Suprapubic skin (tissue), 4 donors: ENCODE measurements around the gene MALT1. TPM values are rescaled to one million over a fixed set of nuclear protein-coding genes. Genes with fewer than 3 reads are reported as not detected.

ENCODE experiments used
- DNase-seq, 2 donors: peaks; one replicate each; pipeline ENCODE4 v3.0.0-alpha.2; 2019; ENCODE audit warnings: low spot score in 2 of 2
- H3K27ac ChIP-seq: fragments of 200-600 bp; sonication (generic); one replicate; pipeline ENCODE4 v1.5.1; 2019
- H3K27me3 ChIP-seq: fragments of 200-600 bp; sonication (generic); one replicate; pipeline ENCODE4 v1.5.1; 2019
- H3K36me3 ChIP-seq: fragments of 200-600 bp; sonication (generic); one replicate; pipeline ENCODE4 v1.5.1; 2019
- H3K4me1 ChIP-seq: fragments of 200-600 bp; sonication (generic); one replicate; pipeline ENCODE4 v1.5.1; 2019
- H3K4me3 ChIP-seq: fragments of 200-600 bp; sonication (generic); one replicate; pipeline ENCODE4 v1.5.1; 2019; ENCODE audit warnings: mild to moderate bottlenecking
- H3K9me3 ChIP-seq: fragments of 200-600 bp; sonication (generic); one replicate; pipeline ENCODE4 v1.5.1; 2019
- EP300 ChIP-seq: sonication (generic); formaldehyde crosslinking; IDR thresholded peaks from one replicate; pipeline ENCODE4 v1.6.1; 2017; ENCODE audit warnings: antibody characterized with exemption
- POLR2A ChIP-seq, 2 donors: fragments of 450-650 bp; IDR thresholded peaks; one replicate each; pipeline ENCODE4 v1.6.1; 2017; ENCODE audit warnings: antibody characterized with exemption in 2 of 2, mild to moderate bottlenecking in 2 of 2, moderate library complexity in 2 of 2
- POLR2AphosphoS5 ChIP-seq, 3 donors: sonication (generic); formaldehyde crosslinking; IDR thresholded peaks; one replicate each; pipeline ENCODE4 v1.6.1; 2017; ENCODE audit warnings: antibody characterized with exemption in 3 of 3
- WGBS: methylation state at CpG from one replicate; pipeline ENCODE4 v1.1.5; 2018; 5-methylcytosine and 5-hydroxymethylcytosine counted together
- total RNA-seq, 4 donors: library from RNA; depleted of rRNA; stranded (reverse); fragments of >200 nt; gene quantifications; one replicate each; pipeline ENCODE4 v1.1.0, GENCODE V29; 2016
- TF ChIP-seq, protein P1 (sequence below), 2 donors: fragments of 200-600 bp in 1 of 2; fragments of 450-650 bp in 1 of 2; sonication (generic) in 1 of 2; IDR thresholded peaks; one replicate each; pipeline ENCODE4 v1.5.1; 2016 to 2019; ENCODE audit warnings: antibody characterized with exemption in 2 of 2, mild to moderate bottlenecking in 1 of 2, moderate library complexity in 1 of 2

Gene MALT1
- total RNA-seq, 4 donors from 2014 or later, result 33.9 to 49.5 (median 37.1) TPM

DNA sequence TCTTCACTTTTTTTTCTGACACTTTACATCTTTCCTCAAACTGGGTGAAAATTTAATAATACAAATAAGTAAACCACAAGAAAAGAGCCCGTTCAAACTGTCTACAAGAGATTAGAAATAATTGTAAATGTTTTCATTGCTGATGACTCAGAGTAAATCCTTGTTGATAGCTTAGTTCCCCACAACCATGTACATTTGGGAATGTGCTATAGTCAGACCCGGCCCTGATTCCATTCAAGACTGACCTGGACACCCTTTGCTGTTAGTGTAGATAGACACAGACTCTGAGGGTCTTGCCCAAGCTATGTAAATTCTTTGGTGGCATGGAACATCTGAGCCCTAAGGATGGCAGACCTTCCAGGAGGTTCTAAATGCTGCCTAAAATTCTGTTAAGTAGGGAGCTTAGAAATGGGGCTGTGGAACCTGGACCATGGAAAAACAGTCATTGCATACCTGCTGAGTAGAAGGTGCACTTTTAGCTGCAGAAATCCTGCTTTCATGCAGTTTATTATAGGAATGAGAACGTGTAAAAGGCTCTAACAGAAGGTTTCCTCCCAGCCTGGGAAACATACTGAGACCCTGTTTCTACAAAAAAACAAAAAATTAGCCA, 3.7 kb downstream of the MALT1 start:
- Histone ChIP-seq H3K27ac (no peak overlapping the region), H3K4me3 (no peak overlapping the region), H3K27me3 (no peaks in the 10 kb centered on the region), H3K9me3 (no peaks in the 10 kb centered on the region), H3K36me3 (no peaks in the 10 kb centered on the region), H3K4me1 (peaks cover 25% of the 10 kb centered on the region)
- 86% methylated on average over 3 of the region's 3 CpGs for WGBS
- DNase-seq, result no peak
- TF ChIP-seq POLR2AphosphoS5 (IDR thresholded peaks at IDR 0.05), result no peak
- no peak for TF ChIP-seq EP300
- TF ChIP-seq, protein P1, sequence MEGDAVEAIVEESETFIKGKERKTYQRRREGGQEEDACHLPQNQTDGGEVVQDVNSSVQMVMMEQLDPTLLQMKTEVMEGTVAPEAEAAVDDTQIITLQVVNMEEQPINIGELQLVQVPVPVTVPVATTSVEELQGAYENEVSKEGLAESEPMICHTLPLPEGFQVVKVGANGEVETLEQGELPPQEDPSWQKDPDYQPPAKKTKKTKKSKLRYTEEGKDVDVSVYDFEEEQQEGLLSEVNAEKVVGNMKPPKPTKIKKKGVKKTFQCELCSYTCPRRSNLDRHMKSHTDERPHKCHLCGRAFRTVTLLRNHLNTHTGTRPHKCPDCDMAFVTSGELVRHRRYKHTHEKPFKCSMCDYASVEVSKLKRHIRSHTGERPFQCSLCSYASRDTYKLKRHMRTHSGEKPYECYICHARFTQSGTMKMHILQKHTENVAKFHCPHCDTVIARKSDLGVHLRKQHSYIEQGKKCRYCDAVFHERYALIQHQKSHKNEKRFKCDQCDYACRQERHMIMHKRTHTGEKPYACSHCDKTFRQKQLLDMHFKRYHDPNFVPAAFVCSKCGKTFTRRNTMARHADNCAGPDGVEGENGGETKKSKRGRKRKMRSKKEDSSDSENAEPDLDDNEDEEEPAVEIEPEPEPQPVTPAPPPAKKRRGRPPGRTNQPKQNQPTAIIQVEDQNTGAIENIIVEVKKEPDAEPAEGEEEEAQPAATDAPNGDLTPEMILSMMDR (IDR thresholded peaks at IDR 0.05), result no peak
- no peak for TF ChIP-seq POLR2A (IDR thresholded peaks at IDR 0.05)

DNA sequence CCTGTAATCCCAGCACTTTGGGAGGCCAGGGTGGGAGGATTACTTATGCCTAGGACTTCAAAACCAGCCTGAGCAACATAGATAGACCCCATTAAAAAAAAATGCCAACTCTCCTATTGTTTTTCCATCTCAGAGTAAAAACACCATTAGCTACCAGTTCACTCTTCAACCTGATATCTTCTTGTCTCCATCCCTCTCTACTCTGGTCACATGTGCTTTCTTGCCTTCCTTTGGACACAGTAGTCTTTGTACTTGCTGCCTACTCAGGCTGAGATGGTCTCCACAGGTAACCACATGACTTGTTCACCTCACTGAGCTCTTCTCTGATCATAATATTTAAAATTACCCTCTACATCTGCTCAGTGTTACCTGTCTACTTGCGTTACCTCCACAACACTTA, 5.0 kb downstream of the MALT1 start:
- no peak for DNase-seq
- Histone ChIP-seq H3K4me1 (peaks cover 15% of the 10 kb centered on the region), H3K27me3 (no peaks in the 10 kb centered on the region), H3K27ac (no peak overlapping the region), H3K9me3 (no peaks in the 10 kb centered on the region), H3K4me3 (no peak overlapping the region), H3K36me3 (no peaks in the 10 kb centered on the region)
- 98% methylated on average over 1 of the region's 1 CpG for WGBS
- TF ChIP-seq POLR2A (IDR thresholded peaks at IDR 0.05) (no peak), POLR2AphosphoS5 (IDR thresholded peaks at IDR 0.05) (no peak), EP300 (no peak)
- TF ChIP-seq, protein P1 (IDR thresholded peaks at IDR 0.05), result no peak

DNA sequence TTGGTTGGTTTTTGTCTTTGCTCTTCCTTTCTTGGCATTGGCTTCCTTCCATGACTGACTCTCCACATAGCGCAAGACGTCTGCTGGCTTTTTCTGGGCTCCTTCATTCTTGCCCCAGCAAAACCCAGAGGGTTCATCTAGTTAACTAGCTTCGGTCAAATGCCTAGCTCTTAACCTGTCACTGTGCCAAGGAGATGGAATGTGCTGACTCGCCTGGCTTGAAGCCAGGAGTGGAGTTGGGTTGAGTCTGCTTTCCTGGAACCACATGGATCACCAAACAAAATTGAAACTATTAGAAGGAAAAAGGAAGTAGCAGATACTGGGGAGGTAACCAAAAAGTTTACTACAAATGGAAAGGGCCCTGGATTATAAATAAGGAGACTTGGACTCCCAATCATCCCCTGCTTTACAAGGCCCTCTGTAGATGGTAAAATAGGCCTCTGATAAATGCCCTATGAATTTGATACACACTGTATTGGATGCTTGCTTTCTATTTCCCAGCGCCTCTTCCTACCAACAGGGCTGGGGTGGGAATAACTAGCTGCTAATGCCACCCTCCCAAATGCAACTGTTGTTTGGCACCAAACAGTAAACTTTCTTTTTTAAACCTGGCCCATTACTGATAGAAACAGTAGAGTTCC, 11.3 kb downstream of the MALT1 start:
- no peaks in the 10 kb centered on the region for H3K27me3 ChIP-seq
- no peak for DNase-seq
- TF ChIP-seq POLR2A (IDR thresholded peaks at IDR 0.05) (no peak), EP300 (no peak), POLR2AphosphoS5 (IDR thresholded peaks at IDR 0.05) (no peak)
- TF ChIP-seq, protein P1 (IDR thresholded peaks at IDR 0.05), result no peak
- H3K9me3 ChIP-seq, result no peaks in the 10 kb centered on the region
- peaks cover 14% of the 10 kb centered on the region for H3K4me1 ChIP-seq
- no peak overlapping the region for H3K27ac ChIP-seq
- WGBS, result 43% methylated on average over 5 of the region's 5 CpGs
- H3K4me3 ChIP-seq, result no peak overlapping the region
- peaks cover 3% of the 10 kb centered on the region for H3K36me3 ChIP-seq

DNA sequence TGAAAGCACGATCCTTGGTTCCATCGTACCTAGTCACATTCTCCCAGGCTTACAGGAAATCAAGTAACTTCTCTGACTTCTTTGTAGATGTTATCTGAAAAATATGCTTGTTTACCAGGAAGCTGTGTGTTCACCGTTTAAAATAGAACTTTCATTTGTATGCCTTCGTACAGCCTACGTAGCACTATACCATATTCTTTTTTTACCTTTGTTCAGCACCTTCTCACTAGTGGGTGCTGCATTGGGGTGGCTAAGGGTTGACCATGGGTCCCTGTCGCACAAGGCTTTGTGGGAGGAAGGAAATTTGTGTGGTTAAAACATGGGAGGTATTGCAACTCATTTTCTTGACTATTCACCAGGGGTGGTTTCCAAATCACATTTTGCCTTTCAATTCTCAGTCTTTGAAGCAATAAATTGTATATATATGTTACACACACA, 16.6 kb downstream of the MALT1 start:
- H3K36me3 ChIP-seq, result peaks cover 7% of the 10 kb centered on the region
- peaks cover 3% of the 10 kb centered on the region for H3K4me1 ChIP-seq
- H3K4me3 ChIP-seq, result no peak overlapping the region
- DNase-seq, result no peak
- H3K27me3 ChIP-seq, result no peaks in the 10 kb centered on the region
- TF ChIP-seq, protein P1 (IDR thresholded peaks at IDR 0.05), result no peak
- no peak for TF ChIP-seq POLR2AphosphoS5 (IDR thresholded peaks at IDR 0.05)
- no peak for TF ChIP-seq EP300
- TF ChIP-seq POLR2A (IDR thresholded peaks at IDR 0.05), result no peak
- 67% methylated on average over 6 of the region's 6 CpGs for WGBS
- no peak overlapping the region for H3K27ac ChIP-seq
- H3K9me3 ChIP-seq, result no peaks in the 10 kb centered on the region

DNA sequence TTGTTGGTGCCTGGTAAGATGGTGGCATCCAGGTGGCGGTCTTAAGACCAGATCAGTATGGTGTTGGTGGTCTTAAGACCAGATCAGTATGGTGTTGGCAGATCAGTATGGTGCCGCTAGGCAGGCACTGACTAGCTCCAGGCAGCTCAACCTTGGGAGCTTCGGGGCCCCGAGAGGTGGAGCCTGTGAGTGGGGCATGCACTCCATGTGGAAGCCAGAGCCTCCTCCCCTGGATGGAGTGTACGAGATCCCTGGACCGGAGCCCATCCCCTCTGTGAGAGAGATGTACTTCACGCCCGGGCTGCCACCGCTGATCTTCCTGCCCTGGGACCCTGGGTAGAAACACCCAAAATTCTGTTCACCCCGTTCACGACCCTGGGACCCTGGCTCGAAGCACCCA, 19.0 kb downstream of the MALT1 start:
- DNase-seq, result no peak
- H3K4me3 ChIP-seq, result no peak overlapping the region
- H3K9me3 ChIP-seq, result no peaks in the 10 kb centered on the region
- peaks cover 2% of the 10 kb centered on the region for H3K4me1 ChIP-seq
- H3K36me3 ChIP-seq, result peaks cover 7% of the 10 kb centered on the region
- TF ChIP-seq EP300 (no peak), POLR2AphosphoS5 (IDR thresholded peaks at IDR 0.05) (no peak), POLR2A (IDR thresholded peaks at IDR 0.05) (no peak)
- TF ChIP-seq, protein P1 (IDR thresholded peaks at IDR 0.05), result no peak
- 98% methylated on average over 9 of the region's 12 CpGs for WGBS
- no peaks in the 10 kb centered on the region for H3K27me3 ChIP-seq
- no peak overlapping the region for H3K27ac ChIP-seq
